ENCODE data around the gene CCDC146. TPM values are rescaled to one million over a fixed set of nuclear protein-coding genes. Genes with fewer than 3 reads are reported as not detected.

CCDC146 gene
- total and polyA plus RNA-seq, 2 of the 13 experiments (the other 11 are each of a cell fraction or from before 2014, with no cell fraction given), result 2.4 to 4.1 TPM

DNA sequence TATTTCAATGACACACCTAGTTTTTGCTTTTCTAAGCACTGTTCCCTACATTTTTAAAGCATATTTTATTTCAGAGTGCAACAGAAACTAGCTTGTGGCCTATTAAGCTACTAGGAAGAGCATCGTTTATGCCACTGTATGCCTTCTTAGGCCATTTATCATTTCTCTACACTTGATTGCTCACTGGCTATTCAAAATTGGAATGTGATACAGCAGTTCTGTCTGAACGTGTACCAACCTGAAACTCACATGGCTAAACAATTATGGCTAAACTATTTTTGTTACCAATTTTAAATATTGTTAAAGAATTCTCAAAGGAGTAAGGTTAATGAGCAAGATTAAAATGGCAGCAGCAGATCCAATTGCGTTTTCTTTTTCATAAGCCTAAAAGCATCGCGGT, 188.6 kb downstream of the CCDC146 start:
- no peak overlapping the region for H3K9ac ChIP-seq (ENCODE audit: insufficient read depth, low read depth, low read length)
- no peaks in the 10 kb centered on the region for H3K9me3 ChIP-seq (ENCODE audit: low read length)
- H3K79me2 ChIP-seq (ENCODE audit: insufficient read depth, low read length), result no peaks in the 10 kb centered on the region
- H3K4me3 ChIP-seq (replicated peaks in 1 of 3; ENCODE audit: insufficient read depth in 1 of 3, low read depth in 2 of 3, low read length in 3 of 3), result no peak overlapping the region
- DNase-seq (ENCODE audit: low spot score) (no peak), FAIRE-seq (no peak), ATAC-seq (no peak)
- H2AFZ ChIP-seq (ENCODE audit: low read length), result no peak overlapping the region
- H3K27ac ChIP-seq (ENCODE audit: extremely low read length, insufficient read depth, low read length), result no peak overlapping the region
- peaks cover 16% of the 10 kb centered on the region for H3K4me1 ChIP-seq (ENCODE audit: insufficient read depth, low read length)
- in situ Hi-C loops (cut with HindIII; ENCODE audit: extremely low pct_ligation_motif_present, low pct_unique_long_range_greater_than_20kb) (no loop called here), intact Hi-C loops (cut with micrococcal nuclease; ENCODE audit: unreplicated experiment) (no loop called here)
- ChIA-PET POLR2A (no interaction called here), CTCF (ENCODE audit: low intra/inter-chr PET ratio, low total read pairs) (no interaction called here)
- no peaks in the 10 kb centered on the region for H4K20me1 ChIP-seq (ENCODE audit: insufficient read depth, low read length)
- TF ChIP-seq, protein P1, sequence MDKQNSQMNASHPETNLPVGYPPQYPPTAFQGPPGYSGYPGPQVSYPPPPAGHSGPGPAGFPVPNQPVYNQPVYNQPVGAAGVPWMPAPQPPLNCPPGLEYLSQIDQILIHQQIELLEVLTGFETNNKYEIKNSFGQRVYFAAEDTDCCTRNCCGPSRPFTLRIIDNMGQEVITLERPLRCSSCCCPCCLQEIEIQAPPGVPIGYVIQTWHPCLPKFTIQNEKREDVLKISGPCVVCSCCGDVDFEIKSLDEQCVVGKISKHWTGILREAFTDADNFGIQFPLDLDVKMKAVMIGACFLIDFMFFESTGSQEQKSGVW (CRISPR knock-in tag; IDR thresholded peaks at IDR 0.05; ENCODE audit: borderline replicate concordance), result no peak
- TF ChIP-seq, protein P2, sequence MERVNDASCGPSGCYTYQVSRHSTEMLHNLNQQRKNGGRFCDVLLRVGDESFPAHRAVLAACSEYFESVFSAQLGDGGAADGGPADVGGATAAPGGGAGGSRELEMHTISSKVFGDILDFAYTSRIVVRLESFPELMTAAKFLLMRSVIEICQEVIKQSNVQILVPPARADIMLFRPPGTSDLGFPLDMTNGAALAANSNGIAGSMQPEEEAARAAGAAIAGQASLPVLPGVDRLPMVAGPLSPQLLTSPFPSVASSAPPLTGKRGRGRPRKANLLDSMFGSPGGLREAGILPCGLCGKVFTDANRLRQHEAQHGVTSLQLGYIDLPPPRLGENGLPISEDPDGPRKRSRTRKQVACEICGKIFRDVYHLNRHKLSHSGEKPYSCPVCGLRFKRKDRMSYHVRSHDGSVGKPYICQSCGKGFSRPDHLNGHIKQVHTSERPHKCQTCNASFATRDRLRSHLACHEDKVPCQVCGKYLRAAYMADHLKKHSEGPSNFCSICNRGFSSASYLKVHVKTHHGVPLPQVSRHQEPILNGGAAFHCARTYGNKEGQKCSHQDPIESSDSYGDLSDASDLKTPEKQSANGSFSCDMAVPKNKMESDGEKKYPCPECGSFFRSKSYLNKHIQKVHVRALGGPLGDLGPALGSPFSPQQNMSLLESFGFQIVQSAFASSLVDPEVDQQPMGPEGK (CRISPR knock-in tag; IDR thresholded peaks at IDR 0.05), result no peak
- TF ChIP-seq, protein P3, sequence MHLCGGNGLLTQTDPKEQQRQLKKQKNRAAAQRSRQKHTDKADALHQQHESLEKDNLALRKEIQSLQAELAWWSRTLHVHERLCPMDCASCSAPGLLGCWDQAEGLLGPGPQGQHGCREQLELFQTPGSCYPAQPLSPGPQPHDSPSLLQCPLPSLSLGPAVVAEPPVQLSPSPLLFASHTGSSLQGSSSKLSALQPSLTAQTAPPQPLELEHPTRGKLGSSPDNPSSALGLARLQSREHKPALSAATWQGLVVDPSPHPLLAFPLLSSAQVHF (CRISPR knock-in tag; IDR thresholded peaks at IDR 0.05), result no peak
- TF ChIP-seq, protein P4, sequence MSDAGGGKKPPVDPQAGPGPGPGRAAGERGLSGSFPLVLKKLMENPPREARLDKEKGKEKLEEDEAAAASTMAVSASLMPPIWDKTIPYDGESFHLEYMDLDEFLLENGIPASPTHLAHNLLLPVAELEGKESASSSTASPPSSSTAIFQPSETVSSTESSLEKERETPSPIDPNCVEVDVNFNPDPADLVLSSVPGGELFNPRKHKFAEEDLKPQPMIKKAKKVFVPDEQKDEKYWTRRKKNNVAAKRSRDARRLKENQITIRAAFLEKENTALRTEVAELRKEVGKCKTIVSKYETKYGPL (CRISPR knock-in tag; IDR thresholded peaks at IDR 0.05), result no peak
- no peak for TF ChIP-seq IKZF4 (CRISPR knock-in tag; IDR thresholded peaks at IDR 0.05; ENCODE audit: borderline replicate concordance, low read depth, not compliant biosample characterization)
- no peak for TF ChIP-seq FOXK2 (IDR thresholded peaks at IDR 0.05)
- no peak for TF ChIP-seq HMG20B (CRISPR knock-in tag; conservative IDR thresholded peaks at IDR 0.05)
- no peak overlapping the region for H3K4me2 ChIP-seq (ENCODE audit: low read depth, low read length)
- H3K36me3 ChIP-seq (replicated peaks in 1 of 2; ENCODE audit: control insufficient read depth in 1 of 2, insufficient read depth in 2 of 2, low read length in 2 of 2), result peaks cover 19 to 59% of the 10 kb centered on the region in 2 experiments
- 97% methylated on average over 5 of the region's 5 CpGs for WGBS (ENCODE audit: low lambda C conversion rate)
- no TSS peak for BruUV-seq (replicated peaks)
- no peaks in the 10 kb centered on the region for H3K27me3 ChIP-seq (ENCODE audit: control insufficient read depth in 1 of 2, insufficient read depth in 2 of 2, low read length in 2 of 2)
